ENCODE results near the gene STIMATE.

The STIMATE gene

DNA sequence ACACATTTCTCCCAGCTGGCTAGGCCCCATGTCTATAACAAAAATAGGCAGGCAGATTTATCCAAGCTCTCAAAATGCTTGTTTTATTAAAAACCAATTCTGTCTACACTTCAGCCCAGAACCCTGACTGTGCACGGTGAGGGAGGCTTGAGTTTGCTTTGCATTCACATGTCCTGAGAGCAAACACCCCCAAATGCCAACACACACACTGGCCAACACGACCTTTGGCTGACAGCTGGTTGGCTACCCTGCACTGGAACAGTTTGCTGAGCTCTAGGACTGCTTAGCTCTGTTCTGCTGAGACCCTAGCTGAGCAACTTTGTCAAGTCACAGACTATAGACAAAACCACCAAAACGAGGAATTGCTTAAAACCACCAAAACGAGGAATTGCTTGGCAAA is 3.6 kb downstream of the STIMATE start:
- peak; percentile 23 for DNase-seq
- no peak for ATAC-seq

DNA sequence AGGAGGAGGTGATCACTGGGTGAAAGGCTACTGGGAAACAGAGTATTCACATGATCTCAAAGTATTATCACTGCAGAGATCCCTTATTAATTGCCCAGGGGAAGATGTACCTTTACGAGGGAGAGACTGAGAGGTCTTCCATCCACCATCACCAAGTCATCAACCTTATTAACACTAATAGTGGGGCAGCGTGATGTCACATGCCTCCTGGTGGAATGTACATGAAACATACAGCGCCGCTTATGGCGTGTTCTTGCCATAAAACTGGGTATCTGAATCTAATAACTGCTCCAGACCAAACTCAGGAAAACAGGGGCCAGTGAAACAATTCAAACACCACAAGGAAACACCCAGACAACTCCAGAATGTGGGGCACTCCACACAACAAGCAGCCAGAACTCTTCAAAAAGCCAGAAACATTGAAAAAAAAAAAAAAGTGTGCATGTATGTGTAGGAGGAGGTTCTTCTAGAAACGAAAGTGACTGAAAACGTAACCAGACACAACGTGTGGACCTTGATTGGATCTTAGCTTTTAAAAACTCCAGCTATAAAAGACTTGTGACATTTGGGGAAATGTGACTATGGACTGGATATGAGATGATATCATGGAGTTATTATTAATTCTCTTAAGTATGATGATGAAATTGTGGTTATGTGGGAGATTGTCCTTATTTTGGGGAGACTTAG is 4.6 kb downstream of the STIMATE start:
- ATAC-seq = peak; percentile 5
- DNase-seq = peak; percentile 7

DNA sequence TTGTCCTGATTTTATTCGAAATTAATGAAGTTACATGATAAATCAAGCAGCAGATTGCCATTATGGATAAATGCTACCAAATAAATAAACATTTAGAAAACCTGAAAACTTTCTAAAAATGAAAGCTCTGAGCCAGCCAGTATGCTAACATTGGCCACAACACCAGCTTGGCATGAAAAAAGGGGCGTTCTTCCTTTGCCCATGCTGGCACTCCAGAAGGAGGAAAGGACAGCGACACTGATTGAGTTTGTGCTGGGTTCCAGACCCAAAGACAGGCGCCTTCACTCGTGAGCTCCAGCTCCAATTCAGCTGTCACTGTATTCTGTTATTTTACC is 5.1 kb downstream of the STIMATE start:
- DNase-seq = no peak
- no peak for ATAC-seq

DNA sequence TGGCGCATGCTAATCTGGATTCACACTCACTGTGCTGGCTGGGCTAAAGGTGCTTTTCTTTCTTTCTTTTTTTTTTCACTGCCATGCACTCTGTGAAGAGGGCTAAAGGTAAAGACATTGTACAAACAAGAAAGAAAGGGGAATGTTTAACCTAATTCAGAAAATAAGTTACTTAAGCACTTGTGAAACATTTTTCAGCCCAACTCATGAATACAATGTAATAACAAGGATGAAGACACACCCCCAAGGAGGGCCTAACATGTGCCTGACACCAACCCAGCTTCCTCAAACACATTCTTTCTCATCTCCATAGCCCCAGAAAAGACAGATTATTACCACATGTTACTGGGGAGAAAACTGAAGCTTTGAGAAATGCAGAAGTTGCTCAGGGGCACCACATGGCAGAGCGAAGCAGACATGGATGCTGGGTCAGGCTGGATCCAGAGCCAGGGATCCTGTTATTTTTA is 5.7 kb downstream of the STIMATE start:
- DNase-seq = peak; percentile 5
- no peak for ATAC-seq

DNA sequence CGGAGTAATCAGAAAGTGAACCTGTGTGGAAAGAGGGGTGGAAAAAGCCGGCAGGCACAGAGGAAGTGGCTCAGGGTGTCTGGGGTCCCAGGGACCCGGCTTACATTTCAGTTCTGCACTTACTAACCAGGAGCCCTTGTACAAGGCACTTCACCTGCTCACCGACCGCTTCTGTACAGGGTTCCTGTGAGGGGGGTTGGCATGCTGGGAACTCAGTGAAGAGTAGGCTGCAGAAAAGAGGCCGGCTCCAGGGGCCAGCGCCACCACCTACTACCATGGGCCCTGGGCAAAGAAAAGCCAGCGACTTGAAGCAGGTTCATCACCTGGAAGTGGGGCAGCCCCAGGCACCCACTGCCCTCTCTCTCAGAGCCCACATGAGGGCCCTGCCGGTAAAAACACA is 6.2 kb downstream of the STIMATE start:
- DNase-seq (peak; percentile 65), ATAC-seq (peak; percentile 84)

DNA sequence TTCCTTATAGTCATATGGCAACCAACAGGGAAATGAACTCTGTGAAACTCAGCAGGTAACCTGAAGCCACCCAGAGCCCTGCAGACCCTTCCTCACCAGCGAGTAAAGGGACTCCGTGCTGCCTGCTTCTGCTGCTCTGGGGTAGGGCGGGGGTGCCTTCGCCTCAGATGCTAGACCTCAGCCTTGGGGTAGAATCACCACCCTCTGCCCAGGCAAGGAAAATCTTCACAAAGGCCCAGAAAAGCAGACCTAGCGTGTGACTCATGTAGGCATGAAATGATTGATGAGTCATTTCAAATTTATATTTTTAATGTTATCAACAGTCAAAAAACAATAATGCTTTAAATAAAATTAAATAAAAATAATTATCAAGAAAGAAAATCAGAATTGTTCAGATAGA is 6.6 kb downstream of the STIMATE start:
- ATAC-seq (peak; percentile 67), DNase-seq (peak; percentile 60)

DNA sequence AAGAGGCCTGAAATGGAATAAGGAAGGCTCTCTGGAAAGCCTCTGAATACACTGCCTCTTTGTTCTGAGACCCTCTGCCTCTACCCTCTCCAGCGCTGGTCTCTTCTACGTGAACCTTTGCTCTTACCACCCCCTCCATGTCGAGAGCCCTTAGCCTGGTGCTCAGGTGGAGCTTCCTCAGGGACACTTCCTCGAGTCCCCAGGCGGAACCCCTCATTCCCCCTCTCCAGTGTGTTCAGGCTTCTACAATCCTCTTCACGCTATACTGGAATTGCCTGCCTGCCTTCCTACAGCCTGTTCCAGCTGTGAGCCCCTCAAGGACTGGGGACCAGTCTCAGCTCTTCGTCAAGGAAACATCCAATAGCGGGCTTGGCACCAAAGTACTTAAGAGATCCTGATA is 7.4 kb downstream of the STIMATE start:
- ATAC-seq (no peak), DNase-seq (no peak)

DNA sequence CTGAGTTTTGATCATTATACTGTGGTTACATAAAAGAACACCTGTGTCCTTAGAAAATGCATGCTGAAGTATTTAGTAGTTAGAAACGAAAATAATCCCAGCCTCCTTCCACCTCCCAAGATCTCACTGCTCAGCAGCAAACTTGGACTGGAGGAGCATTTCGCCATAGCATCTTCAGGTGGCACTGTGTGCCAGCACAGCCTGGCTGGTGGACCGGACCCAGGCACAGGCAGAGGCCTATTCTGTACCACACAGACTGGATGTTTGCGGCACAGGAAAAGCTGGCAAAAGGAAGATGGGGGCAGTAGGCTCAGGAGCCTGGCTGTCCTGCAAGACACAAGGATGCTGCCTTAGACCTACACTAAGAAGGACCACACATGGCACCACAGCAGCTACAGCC is 10.2 kb downstream of the STIMATE start:
- ATAC-seq (no peak), DNase-seq (no peak)

DNA sequence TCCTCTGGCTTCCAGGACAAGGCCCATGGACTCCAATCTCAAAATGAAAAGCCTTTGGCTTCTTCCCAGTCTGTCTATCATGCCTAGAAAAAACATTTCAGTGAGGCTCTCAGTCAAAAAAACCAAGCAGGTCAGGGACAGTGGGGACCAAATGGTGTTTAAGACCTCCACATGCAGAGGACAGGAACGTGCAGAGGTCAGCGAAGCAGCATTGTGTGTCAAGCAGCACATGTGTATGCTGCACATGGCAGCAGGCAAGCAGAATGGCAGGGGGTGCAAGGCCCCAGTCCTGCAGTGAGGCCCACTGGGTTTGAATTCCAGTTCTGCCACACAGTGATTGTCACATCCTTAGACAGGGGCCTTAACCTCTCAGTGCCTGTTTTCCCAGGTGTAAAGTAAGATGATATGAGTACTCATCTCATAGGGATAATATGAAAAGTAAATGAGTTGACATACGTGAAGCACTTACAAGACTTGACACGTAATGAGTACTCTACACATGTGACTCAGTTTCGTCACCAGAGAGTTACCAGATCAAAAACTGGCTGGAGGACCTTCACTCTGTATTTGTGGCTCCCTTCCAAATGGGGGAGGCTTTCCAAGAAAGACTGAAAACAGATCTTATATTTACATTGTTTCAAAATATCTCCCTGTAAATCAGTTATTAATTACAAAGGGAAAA is 11.2 kb downstream of the STIMATE start:
- ATAC-seq = no peak
- no peak for DNase-seq

DNA sequence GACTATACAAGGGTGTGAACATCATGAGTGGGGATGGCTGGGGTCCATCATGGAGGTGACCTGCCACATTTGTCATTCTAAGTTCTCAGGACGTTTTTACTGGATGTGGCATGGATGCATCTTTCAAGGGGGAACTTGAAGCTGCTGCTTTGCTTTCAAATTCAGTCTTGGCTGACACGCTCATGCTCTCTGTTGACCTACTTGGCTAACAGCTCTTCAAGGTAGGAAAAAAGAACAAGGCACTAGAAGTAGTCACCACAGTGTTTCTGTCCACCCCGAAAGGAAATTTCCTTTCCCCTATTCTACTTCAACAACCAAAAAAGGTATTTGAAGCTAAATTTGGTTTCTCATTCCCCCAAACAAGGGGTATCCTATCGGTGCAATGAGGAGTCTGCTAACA is 15.0 kb downstream of the STIMATE start:
- no peak for ATAC-seq
- DNase-seq = no peak

DNA sequence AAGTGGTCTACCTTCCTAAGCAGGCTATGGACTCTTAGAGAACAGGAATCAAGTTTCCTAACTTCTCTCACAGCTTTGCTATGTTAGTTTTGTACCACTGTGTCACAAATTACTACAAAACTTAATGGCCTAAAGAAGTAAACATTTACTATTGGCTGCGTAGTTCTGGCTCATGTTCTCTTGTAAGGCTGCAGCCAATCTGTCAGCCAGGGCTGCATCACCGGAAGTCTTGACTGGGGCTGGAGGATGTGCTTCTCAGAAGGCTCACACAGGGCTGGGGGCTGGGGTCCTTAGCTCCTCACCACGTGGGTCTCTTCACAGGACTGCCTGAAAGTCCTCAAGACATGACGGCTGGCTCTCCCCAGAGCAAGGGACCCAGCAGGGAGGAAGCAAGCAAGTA is 15.5 kb downstream of the STIMATE start:
- no peak for DNase-seq
- no peak for ATAC-seq

DNA sequence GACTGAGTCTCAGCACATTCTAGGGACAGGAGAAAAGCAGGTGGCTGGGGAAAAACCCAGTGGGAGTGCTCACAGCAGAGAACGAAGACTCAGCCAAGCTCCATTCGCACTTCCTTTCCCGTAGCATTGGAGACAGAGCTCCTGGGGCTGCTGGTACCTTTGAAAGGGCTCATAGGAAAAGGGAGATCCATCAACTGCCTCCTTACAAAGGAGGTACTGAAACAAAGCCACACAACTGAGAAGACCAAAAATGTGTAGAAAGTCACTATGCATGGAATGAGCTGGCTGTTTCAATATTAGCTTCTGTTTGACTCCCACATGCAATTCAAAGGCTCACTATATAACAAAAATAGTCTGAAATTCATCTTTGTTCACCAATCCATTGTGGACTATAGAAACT is 16.9 kb downstream of the STIMATE start:
- ATAC-seq (peak; percentile 19), DNase-seq (no peak)

DNA sequence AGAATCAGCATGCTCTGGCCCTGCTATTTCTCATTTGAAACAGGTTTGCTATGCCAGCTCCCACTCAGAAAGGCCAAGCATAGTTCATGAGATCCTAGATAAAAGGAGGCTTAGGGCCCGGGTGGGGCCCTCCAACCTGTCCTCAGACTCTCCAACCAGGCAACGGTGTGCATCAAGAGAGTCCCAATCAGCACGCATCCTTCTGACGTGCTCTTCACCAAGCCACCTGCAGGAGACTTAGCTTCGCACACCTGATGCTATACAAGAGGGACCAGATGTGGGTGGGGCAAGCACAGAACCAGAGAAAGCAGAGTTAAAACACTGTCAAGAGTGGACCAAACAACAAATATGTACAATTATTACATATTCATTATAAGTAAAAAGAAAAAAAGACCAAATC is 17.3 kb downstream of the STIMATE start:
- ATAC-seq = no peak
- no peak for DNase-seq

DNA sequence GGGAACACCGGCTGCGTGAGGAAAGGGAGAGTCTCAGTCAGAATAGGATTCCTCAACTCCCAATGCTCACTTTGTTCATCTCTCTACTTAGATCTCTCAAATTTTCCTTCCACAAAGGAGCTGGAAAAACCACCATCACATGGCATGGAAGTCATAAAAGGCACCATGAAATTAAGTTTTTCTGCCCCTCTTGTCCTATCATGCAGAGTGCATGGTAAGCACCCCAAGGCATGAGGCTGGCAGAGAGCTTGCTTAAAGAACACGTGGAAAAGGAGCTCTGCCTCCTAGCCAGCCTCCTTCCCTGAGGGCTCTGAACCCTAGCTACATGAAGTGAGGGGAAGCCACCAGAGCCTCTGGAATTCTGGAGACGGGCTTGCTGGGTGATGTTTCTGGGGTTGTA is 17.8 kb downstream of the STIMATE start:
- ATAC-seq (no peak), DNase-seq (no peak)

DNA sequence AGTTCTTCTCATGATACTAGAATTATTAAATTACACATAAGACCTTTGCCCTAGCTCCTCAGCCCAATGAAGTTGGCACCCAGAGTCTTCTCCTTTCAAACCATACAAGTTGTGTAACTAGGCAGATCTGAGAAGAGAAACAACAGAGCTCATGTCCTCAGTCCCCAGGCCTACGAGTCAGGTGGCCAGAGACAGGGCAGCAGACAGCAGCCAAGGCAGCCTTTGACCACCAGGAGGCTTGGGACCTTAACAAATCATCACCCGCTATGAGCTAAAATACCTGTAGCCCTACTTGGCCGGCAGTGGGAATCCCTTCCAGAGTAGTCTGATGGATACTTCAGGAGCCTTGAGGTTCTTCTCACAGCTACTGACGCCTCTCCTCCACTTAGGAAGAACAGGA is 18.3 kb downstream of the STIMATE start:
- DNase-seq (no peak), ATAC-seq (no peak)

DNA sequence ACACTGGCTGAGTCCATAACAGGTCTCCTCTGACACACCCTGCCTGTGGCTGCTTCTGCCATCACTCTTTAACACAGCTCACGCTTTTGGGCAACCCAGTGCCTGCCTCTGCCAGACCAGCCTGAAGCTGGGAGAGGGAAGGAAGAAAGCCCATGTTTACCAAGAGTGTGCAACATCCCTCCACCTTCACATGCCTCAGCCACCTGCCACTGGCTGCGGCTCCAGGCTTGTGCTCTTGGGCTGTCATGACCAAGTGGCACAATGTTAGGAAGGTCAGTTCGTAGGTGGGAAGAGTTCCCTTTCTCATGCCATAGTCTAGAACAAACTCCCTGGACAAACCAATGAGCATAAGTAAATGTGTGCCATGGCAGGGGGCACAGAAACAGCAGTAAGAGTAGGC is 20.3 kb downstream of the STIMATE start:
- ATAC-seq (no peak), DNase-seq (no peak)

DNA sequence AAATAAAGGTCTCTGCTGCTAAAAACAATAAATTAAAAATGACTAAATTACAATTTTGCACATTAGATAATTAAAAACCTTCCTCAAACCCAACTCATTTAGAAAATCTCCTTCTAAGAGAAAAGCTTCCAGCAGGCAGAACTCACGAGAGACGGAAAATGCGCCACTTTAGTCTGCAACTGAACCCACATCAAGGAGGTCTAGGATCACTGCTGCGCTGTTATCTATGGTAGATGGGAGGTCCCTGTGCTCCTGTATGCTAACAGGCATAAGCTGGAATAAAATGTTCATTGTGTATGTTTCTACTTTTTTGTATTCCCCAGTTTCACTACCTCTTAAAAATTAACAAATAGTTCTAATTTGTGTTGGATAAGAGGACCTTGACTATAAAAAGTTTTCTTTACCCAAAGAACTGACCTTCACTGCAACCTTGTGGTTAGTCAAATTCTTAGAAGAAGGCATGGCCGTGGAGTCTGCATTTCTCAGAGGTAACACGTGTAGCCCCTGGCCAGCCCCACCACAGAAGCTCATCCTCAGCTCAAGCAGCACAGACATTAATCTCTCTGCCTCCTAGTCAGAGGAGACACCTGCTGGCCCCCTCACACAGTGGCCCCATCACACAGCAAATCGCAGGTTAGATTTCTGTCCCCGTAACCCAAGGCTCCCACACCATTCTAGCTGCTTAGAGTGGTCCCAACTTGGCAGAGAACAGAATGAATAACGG is 22.3 kb downstream of the STIMATE start:
- no peak for DNase-seq
- peak; percentile 73 for ATAC-seq

DNA sequence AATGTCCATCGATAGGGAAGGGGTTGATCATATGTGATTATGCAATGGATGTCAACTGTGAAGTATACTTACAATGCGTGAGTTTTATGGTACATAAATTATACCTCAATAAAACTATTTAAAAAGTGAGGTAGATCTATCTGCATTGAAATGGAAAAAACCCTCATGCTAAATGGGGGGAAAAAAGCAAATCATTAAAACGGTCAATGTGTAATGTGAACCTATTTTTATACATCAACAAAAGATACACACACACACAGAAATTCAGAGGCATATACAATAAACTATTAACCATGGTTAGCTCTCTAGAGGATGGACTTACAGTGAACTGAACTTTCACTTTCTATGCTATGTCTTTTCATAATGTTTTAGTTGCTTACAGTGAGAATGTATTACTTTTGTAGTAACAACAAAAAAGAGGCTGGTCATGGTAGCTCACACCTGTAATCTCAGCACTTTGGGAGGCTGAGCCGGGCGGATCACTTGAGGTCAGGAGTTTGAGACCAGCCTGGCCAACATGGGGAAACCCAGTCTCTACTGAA is 23.1 kb downstream of the STIMATE start:
- ATAC-seq = no peak
- no peak for DNase-seq

DNA sequence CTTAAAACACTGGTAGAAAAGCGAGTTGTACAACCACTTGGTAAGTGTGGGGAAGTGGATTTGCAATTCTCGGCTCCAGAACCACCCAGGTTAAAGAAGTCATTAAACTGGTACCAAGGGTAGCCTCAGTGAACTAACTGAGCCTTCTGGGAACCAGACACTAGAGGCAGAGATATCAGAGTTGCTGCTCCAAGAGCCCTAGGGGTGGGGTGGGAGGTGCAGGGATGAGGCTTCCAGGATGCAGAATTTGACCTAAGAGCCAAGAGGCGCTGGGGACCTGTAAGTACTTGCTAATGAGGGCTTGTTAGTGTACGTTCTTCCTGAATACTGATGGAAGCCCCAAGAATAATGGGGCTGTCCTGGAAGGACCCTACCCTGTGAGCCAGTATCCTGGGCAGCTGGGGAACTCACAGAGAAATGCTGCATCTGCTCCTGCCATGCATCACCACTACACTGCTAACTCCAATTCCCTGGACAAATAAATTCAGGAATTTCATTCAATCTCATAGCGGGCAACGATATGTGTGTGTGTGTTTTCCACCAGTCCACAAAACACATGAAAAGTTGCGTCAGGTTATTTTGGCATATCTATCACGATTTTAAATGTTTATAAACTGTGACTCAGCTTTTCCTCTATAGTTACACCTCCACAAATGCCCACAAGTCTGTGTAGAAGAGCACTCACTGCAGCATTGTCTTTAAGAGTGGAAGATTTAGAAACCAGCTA is 23.8 kb downstream of the STIMATE start:
- DNase-seq (no peak), ATAC-seq (no peak)

DNA sequence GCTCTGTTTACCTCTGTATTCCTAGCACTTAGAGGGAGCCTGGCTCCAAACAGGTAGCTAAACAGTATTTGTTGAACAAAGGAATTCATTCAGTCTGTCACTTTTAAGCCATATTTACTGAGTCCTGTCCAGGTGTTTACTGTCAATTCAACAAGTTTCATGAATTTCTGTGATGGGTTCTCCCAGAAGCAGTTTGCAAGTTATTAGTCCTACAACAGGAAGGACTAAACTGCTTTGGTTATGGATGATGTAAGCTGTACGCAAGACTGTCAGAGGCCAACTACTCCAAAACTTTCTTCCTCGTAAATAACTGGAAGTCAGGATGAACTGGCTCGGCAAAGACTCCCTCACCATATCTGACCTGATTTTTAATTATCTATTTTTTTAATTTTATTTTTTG is 25.1 kb downstream of the STIMATE start:
- no peak for DNase-seq
- ATAC-seq = no peak

DNA sequence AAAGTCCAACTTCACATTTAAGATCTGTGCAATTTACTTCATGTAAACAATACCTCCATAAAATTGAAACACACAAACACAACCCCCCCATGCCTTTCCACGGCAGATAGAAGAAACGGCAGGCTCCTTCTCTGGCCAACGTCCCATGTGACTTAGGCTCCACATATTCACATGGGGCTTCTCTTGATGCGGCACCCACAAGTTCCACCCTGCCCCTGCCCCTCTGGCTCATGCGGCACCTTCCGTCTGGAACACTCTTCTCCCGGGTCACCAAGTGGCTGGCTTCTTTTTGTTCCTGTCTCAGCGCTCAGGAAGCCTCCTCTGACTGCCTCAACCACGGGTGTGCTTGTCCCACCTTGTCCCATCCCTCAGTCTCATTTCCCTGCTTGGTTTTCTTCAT is 25.6 kb downstream of the STIMATE start:
- ATAC-seq (no peak), DNase-seq (no peak)

DNA sequence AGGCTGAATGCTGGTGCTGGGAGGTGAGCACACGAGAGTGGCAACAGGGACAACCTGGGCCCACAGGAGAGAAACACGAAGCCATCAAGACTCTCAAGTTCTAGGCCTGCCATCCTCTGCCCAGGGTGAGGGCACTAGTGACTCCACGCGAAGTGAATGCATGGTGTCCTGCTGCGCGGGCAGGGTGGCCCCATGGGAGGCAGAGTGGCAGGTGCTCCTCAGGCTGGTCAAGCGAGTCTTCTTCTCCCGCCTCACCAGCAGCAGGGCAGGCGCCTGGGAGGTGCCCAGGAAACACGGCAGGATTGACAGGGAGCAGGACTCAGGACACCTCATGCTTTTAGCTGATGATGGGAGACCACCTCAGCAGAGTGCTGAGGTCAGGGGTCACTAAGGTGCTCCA is 26.9 kb downstream of the STIMATE start:
- DNase-seq (no peak), ATAC-seq (no peak)

DNA sequence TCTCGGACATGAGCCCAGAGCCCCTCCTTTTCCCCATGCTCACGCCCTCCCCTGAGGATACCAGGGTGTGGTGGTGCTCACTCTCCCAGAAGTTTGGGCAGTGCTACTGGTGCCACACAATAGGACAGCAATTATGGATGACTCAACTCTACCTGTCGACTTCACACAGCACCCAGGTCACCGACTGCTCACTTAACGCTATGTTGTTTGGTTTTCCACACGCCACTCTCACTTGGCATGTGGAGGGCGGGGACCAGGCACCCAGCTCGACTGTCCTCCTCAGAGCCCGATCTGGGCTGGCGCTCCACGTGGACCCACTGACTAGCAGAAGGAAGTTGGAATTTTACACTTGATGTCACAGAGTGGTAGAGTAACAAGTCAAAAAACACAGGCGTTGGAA is 30.9 kb downstream of the STIMATE start:
- no peak for DNase-seq
- no peak for ATAC-seq
